ENCODE results near the gene IQCB1. TPM values are rescaled to one million over a fixed set of nuclear protein-coding genes. Genes with fewer than 3 reads are reported as not detected.

Gene IQCB1
- total RNA-seq, 2 donors from 2014 or later = 6.5 to 6.7 TPM

- Histone ChIP-seq H3K27ac (no peak overlapping the region), H3K4me1 (no peaks in the 10 kb centered on the region), H3K4me3 (no peak overlapping the region), H3K27me3 (no peaks in the 10 kb centered on the region), H3K36me3 (peaks cover 24% of the 10 kb centered on the region), H3K9me3 (peaks cover 0 to 22% of the 10 kb centered on the region in 2 donors)
- TF ChIP-seq CTCF (IDR thresholded peaks at IDR 0.05) = no peak
- no peak for DNase-seq (ENCODE audit: low spot score)
These were observed 13.2 kb downstream of the IQCB1 start for GRCh38 chr3:121821421-121822199.

- H3K4me1 ChIP-seq = no peaks in the 10 kb centered on the region
- DNase-seq (ENCODE audit: low spot score) = no peak
- H3K36me3 ChIP-seq = peaks cover 4% of the 10 kb centered on the region
- TF ChIP-seq CTCF (IDR thresholded peaks at IDR 0.05) = no peak
- H3K27ac ChIP-seq = no peak overlapping the region
- H3K27me3 ChIP-seq = no peaks in the 10 kb centered on the region
- no peak overlapping the region for H3K4me3 ChIP-seq
- peaks cover 0 to 19% of the 10 kb centered on the region in 2 donors for H3K9me3 ChIP-seq
These were observed 15.6 kb downstream of the IQCB1 start for GRCh38 chr3:121819236-121819635.

- DNase-seq (ENCODE audit: low spot score) = no peak
- Histone ChIP-seq H3K4me1 (no peaks in the 10 kb centered on the region), H3K4me3 (no peak overlapping the region), H3K9me3 (peaks cover 0 to 12% of the 10 kb centered on the region in 2 donors), H3K27ac (no peak overlapping the region), H3K36me3 (no peaks in the 10 kb centered on the region), H3K27me3 (no peaks in the 10 kb centered on the region)
- TF ChIP-seq CTCF (IDR thresholded peaks at IDR 0.05) = no peak
These were observed 16.3 kb downstream of the IQCB1 start for GRCh38 chr3:121818578-121818977.

GRCh38 chr3:121817753-121818152 is 17.1 kb downstream of the IQCB1 start:
- no peaks in the 10 kb centered on the region for H3K27me3 ChIP-seq
- H3K9me3 ChIP-seq = peaks cover 0 to 4% of the 10 kb centered on the region in 2 donors
- H3K27ac ChIP-seq = no peak overlapping the region
- H3K36me3 ChIP-seq = no peaks in the 10 kb centered on the region
- no peak for DNase-seq (ENCODE audit: low spot score)
- H3K4me3 ChIP-seq = no peak overlapping the region
- no peaks in the 10 kb centered on the region for H3K4me1 ChIP-seq
- TF ChIP-seq CTCF (IDR thresholded peaks at IDR 0.05) = no peak

- Histone ChIP-seq H3K27me3 (no peaks in the 10 kb centered on the region), H3K9me3 (no peaks in the 10 kb centered on the region), H3K36me3 (peaks cover 18% of the 10 kb centered on the region), H3K4me1 (no peaks in the 10 kb centered on the region), H3K4me3 (no peak overlapping the region), H3K27ac (no peak overlapping the region)
- TF ChIP-seq CTCF (IDR thresholded peaks at IDR 0.05) = no peak
- no peak for DNase-seq (ENCODE audit: low spot score)
These were observed 25.6 kb downstream of the IQCB1 start for GRCh38 chr3:121809249-121809648.
